GM12874 (cell line): ENCODE data around the gene JAZF1.

Experiments
- CTCF ChIP-seq: IDR thresholded peaks from 2 replicates; pipeline ENCODE4 v1.5.1; 2011; ENCODE audit warnings: low read depth, mild to moderate bottlenecking, control low read depth, low read length, moderate library complexity; ENCODE audit not compliant: insufficient read depth

Gene JAZF1

GRCh38 chr7:28136420-28136819 lies 44.2 kb downstream of the JAZF1 start:
- TF ChIP-seq CTCF = no peak

- TF ChIP-seq CTCF = no peak
These were observed 44.8 kb downstream of the JAZF1 start for GRCh38 chr7:28135760-28136159.

GRCh38 chr7:28135315-28135714 lies 45.3 kb downstream of the JAZF1 start:
- TF ChIP-seq CTCF = no peak

- no peak for TF ChIP-seq CTCF
These were observed 46.7 kb downstream of the JAZF1 start for GRCh38 chr7:28133872-28134271.

- no peak for TF ChIP-seq CTCF
These were observed 47.4 kb downstream of the JAZF1 start for GRCh38 chr7:28132959-28133870.

- TF ChIP-seq CTCF = no peak
These were observed 50.3 kb downstream of the JAZF1 start for GRCh38 chr7:28130277-28130676.

GRCh38 chr7:28128608-28129007 lies 52.0 kb downstream of the JAZF1 start:
- TF ChIP-seq CTCF = no peak
